Measurements from ENCODE around the gene BANK1.

Gene BANK1

DNA sequence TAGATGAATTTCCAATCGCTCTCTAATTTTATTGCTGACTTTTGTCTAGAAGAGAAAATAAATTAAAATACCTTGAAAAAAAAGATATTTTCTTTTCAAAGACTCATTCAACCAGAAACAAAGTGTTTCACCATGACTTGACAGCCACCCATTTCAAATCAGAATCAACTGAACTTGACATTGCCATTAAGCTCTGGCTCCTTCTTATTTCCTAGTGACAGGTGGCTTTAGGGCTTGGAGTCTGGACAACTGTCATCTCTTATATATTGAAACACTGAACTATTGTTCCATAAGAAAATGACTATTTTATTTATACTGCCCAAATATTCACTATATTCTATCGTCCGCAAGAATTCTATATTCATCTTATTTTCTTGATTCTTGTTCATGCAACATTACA, 325.6 kb downstream of the BANK1 start:
- DNase-seq (ENCODE audit: low read depth in 2 of 3, low spot score in 2 of 3): no peak

DNA sequence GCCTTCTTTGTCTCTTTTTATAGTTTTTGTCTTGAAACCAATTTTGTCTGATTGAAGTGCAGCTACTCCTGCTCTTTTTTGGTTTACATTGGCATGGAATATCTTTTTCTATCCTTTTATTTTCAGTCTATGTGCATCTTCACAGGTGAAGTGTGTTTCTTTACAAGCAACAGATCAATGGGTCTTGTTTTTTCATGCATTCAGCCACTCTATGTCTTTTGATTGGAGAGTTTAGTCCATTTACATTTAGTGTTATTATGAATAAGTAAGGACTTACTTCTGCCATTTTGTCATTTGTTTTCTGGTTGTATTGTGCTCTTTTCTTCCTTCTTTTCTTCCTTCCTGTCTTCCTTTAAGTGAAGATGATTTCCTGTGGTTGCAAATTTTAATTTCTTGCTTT, 330.3 kb downstream of the BANK1 start:
- no peak for DNase-seq (ENCODE audit: low read depth in 2 of 3, low spot score in 2 of 3)
